Measurements from ENCODE around the gene FOXC2. TPM values are rescaled to one million over a fixed set of nuclear protein-coding genes. Genes with fewer than 3 reads are reported as not detected.

Gene FOXC2
- total and polyA plus RNA-seq, 10 of the 15 experiments (the other 5 are each of a cell fraction or from before 2014, with no cell fraction given) = not detected

DNA sequence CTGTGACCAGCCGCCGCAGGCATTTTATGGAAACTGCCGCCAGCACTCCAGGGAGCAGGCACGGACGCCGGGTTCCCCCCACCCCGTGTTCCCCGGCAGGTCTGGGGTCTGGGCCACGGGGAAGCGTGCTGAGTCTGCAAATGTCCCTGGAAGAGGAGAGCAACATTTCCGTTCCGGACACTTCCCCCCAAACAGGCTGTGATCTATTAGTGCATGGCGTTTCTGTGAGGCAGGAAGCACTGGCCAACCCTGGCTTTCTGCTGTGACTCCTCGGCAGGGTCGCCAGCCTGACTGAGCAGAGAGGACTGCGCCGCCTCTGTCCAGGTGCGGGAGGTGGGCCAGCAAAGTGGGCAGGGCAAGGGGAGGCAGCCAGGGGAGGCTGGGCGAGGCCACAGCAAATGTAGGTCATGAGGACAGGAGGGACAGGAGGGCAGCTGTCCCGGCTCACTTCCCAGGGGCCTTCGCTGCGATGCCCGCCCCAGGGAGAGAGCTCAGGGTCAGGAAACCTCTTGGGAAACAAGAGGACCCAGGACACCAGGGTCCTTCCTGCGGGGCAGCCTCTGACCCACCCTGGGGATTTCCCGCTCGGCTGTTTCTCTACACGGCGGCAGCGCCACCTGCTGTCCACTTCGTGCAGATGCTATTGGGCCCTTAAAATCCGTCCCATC, 46.8 kb upstream of the FOXC2 start (continued):
- TF ChIP-seq, protein P1, sequence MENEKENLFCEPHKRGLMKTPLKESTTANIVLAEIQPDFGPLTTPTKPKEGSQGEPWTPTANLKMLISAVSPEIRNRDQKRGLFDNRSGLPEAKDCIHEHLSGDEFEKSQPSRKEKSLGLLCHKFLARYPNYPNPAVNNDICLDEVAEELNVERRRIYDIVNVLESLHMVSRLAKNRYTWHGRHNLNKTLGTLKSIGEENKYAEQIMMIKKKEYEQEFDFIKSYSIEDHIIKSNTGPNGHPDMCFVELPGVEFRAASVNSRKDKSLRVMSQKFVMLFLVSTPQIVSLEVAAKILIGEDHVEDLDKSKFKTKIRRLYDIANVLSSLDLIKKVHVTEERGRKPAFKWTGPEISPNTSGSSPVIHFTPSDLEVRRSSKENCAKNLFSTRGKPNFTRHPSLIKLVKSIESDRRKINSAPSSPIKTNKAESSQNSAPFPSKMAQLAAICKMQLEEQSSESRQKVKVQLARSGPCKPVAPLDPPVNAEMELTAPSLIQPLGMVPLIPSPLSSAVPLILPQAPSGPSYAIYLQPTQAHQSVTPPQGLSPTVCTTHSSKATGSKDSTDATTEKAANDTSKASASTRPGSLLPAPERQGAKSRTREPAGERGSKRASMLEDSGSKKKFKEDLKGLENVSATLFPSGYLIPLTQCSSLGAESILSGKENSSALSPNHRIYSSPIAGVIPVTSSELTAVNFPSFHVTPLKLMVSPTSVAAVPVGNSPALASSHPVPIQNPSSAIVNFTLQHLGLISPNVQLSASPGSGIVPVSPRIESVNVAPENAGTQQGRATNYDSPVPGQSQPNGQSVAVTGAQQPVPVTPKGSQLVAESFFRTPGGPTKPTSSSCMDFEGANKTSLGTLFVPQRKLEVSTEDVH (IDR thresholded peaks at IDR 0.05; ENCODE audit: low read depth, partially characterized antibody) = no peak
- TF ChIP-seq RAD21 (IDR thresholded peaks at IDR 0.05; ENCODE audit: insufficient read depth, low read depth, low read length) = peak; percentile 79

DNA sequence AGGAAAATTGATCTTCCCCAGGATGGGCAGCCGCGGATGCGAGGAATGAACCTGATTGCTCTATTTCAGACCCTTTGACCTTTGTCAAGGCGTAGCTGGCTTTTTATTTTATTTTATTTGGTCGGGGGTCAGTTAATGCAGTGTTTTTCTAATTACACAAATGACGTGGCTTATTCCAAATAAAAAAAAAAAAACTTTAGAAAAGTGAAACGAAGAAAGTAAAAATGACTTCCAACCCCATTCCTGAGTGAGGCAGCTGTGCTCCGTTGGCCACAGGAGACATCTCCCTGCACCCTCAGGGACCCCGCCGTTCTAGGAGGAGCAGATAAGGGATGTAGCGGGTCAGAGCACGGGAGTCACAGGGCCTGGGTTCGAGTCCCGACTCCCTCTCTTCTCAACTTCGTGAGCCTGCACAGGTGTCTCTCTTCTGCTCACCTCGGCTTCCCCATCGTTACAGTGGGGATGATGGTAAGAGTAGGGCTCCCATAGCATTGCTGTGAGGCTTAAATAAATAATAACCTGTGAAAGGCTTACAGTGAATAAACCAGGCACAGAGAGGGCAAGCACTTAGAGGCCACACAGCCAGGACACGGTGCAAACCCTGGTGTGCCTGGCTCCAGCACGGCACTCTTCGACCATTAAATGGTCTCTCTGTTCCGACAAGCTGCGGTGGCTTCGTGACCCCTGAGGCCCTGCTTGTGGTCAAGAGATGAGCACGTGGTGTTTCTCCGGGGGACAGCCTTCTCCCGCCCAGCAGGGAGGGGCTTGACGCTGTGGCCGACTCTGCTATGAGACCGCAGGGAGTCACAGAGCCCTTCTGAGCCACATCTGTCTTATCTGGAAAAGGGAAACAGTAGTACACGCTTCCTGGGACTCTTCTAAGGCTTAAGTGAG, 46.1 kb upstream of the FOXC2 start:
- FAIRE-seq (no peak), DNase-seq (ENCODE audit: low read depth, low spot score) (no peak), ATAC-seq (no peak; the same call in 2 of the 3 replicates)
- SMC1A ChIA-PET (ENCODE audit: uncharacterized antibody, unreplicated experiment) = interaction anchor here (0.8 to 3.1 kb wide), 3 partner anchors 447 to 699 kb away, joined by 3 to 11 read pairs (median 3); no protein-coding TSS in a partner anchor
- POLR2A ChIA-PET = no interaction called here
- Histone ChIP-seq H3K4me2 (ENCODE audit: control insufficient read depth, insufficient read depth) (no peak overlapping the region), H4K20me1 (ENCODE audit: control insufficient read depth, insufficient read depth) (no peaks in the 10 kb centered on the region), H3K36me3 (ENCODE audit: control insufficient read depth in 2 of 2, insufficient read depth in 2 of 2, low read length in 1 of 2) (no peaks in the 10 kb centered on the region), H3K4me3 (no peak overlapping the region), H3K4me1 (ENCODE audit: control insufficient read depth, insufficient read depth, low read length) (no peaks in the 10 kb centered on the region), H3K27me3 (replicated peaks in 1 of 2; ENCODE audit: control insufficient read depth in 2 of 2, insufficient read depth in 2 of 2, low read length in 1 of 2) (peaks cover 3 to 4% of the 10 kb centered on the region in 2 experiments; a peak in 3 of 4 replicates), H3K9me3 (replicated peaks; ENCODE audit: control insufficient read depth, insufficient read depth, low read length) (no peaks in the 10 kb centered on the region), H3K79me2 (ENCODE audit: control insufficient read depth, insufficient read depth, low read length) (no peaks in the 10 kb centered on the region), H3K9ac (ENCODE audit: control insufficient read depth, insufficient read depth, low read length) (no peak overlapping the region), H3K27ac (ENCODE audit: control insufficient read depth, insufficient read depth) (no peak overlapping the region), H2AFZ (ENCODE audit: control insufficient read depth, low read depth, low read length) (no peak overlapping the region)
- TF ChIP-seq, protein P2, sequence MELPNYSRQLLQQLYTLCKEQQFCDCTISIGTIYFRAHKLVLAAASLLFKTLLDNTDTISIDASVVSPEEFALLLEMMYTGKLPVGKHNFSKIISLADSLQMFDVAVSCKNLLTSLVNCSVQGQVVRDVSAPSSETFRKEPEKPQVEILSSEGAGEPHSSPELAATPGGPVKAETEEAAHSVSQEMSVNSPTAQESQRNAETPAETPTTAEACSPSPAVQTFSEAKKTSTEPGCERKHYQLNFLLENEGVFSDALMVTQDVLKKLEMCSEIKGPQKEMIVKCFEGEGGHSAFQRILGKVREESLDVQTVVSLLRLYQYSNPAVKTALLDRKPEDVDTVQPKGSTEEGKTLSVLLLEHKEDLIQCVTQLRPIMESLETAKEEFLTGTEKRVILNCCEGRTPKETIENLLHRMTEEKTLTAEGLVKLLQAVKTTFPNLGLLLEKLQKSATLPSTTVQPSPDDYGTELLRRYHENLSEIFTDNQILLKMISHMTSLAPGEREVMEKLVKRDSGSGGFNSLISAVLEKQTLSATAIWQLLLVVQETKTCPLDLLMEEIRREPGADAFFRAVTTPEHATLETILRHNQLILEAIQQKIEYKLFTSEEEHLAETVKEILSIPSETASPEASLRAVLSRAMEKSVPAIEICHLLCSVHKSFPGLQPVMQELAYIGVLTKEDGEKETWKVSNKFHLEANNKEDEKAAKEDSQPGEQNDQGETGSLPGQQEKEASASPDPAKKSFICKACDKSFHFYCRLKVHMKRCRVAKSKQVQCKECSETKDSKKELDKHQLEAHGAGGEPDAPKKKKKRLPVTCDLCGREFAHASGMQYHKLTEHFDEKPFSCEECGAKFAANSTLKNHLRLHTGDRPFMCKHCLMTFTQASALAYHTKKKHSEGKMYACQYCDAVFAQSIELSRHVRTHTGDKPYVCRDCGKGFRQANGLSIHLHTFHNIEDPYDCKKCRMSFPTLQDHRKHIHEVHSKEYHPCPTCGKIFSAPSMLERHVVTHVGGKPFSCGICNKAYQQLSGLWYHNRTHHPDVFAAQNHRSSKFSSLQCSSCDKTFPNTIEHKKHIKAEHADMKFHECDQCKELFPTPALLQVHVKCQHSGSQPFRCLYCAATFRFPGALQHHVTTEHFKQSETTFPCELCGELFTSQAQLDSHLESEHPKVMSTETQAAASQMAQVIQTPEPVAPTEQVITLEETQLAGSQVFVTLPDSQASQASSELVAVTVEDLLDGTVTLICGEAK (IDR thresholded peaks at IDR 0.05; ENCODE audit: borderline replicate concordance) = no peak
- TF ChIP-seq TAF1 (IDR thresholded peaks at IDR 0.05; ENCODE audit: borderline replicate concordance, low read depth, low read length) = no peak
- TF ChIP-seq SRF (IDR thresholded peaks at IDR 0.05; ENCODE audit: low read depth in 2 of 2, low read length in 2 of 2) = no peak
- TF ChIP-seq, protein P3, sequence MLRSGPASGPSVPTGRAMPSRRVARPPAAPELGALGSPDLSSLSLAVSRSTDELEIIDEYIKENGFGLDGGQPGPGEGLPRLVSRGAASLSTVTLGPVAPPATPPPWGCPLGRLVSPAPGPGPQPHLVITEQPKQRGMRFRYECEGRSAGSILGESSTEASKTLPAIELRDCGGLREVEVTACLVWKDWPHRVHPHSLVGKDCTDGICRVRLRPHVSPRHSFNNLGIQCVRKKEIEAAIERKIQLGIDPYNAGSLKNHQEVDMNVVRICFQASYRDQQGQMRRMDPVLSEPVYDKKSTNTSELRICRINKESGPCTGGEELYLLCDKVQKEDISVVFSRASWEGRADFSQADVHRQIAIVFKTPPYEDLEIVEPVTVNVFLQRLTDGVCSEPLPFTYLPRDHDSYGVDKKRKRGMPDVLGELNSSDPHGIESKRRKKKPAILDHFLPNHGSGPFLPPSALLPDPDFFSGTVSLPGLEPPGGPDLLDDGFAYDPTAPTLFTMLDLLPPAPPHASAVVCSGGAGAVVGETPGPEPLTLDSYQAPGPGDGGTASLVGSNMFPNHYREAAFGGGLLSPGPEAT (IDR thresholded peaks at IDR 0.05; ENCODE audit: low read depth) = 0 out of 2 replicates have a peak, but pooled peaks have one; percentile 33
- peak; percentile 37; the same call in 1 of the 2 replicates for TF ChIP-seq NR2F1 (conservative IDR thresholded peaks at IDR 0.05)
- 32% methylated on average over 30 of the region's 30 CpGs for WGBS (ENCODE audit: insufficient coverage, insufficient replicate concordance, low lambda C conversion rate, missing lambda C conversion rate)
- no TSS peak for BruUV-seq (replicated peaks)
- RAD21 ChIA-PET (ENCODE audit: unreplicated experiment) = no interaction called here
- CTCF ChIA-PET = interaction anchor here (0.7 to 5.7 kb wide), 11 partner anchors 13 to 702 kb away, joined by 3 to 27 read pairs (median 4); no protein-coding TSS in a partner anchor
- in situ Hi-C loops (cut with MboI) (loop anchor here (5.0 kb wide), 2 partner anchors 178 to 698 kb away; no protein-coding TSS in a partner anchor), intact Hi-C loops (cut with micrococcal nuclease; ENCODE audit: unreplicated experiment) (loop anchor here (1.0 kb wide), 2 partner anchors 180 to 448 kb away; no protein-coding TSS in a partner anchor)
